ENCODE data around the gene ACOT8. TPM values are rescaled to one million over a fixed set of nuclear protein-coding genes. Genes with fewer than 3 reads are reported as not detected.
A peak's percentile ranks its signal among the peaks of the same experiment; 100 is the strongest.

ACOT8 gene
- total and polyA plus RNA-seq, 10 of the 15 experiments (the other 5 are each of a cell fraction or from before 2014, with no cell fraction given) = 5.1 to 47.9 (median 31.8) TPM

DNA sequence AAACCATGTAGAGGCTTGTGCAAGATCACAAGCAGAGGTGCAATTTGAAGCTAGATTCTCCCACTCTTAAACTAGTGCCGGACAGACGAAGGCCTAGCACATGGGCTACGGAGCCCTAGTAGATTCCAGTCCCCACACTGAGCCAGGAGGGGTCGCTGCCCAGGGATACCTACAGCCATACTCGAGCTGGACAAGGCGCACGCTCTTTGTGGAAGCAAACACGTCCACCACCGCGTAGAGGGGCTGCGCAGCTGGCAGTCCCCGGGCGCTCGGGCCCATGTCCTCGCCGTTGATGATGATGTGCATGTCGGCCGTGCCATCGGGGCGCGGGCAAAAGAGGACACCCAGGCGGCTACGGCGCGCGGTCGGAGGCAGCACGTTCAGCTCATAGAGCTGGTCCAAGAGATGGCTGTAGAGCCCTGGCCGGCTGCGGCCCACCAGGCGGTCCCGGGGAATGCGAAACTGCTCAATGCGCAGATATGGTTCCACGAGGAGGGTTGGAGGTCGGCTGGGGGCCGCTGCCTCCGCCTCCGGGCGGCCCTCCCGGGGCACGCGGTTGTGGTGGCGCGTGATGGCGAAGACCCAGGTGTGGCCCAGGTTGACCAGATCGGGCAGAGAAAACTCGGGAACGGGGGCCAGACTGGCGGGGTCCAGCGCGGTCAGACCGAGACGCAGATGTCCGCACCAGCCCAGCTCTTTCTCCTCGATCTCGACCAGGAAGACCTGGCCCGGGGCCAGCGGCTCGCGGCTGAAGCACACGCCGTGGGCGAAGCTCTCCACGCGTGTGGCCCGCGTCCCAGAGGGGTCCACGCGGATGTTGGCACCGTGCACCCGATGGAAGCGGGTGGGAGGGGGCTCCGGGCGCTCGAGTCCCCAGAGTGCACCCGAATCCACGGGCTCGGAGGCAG lies 33.1 kb upstream of the ACOT8 start (continued):
- TF ChIP-seq, protein P1, sequence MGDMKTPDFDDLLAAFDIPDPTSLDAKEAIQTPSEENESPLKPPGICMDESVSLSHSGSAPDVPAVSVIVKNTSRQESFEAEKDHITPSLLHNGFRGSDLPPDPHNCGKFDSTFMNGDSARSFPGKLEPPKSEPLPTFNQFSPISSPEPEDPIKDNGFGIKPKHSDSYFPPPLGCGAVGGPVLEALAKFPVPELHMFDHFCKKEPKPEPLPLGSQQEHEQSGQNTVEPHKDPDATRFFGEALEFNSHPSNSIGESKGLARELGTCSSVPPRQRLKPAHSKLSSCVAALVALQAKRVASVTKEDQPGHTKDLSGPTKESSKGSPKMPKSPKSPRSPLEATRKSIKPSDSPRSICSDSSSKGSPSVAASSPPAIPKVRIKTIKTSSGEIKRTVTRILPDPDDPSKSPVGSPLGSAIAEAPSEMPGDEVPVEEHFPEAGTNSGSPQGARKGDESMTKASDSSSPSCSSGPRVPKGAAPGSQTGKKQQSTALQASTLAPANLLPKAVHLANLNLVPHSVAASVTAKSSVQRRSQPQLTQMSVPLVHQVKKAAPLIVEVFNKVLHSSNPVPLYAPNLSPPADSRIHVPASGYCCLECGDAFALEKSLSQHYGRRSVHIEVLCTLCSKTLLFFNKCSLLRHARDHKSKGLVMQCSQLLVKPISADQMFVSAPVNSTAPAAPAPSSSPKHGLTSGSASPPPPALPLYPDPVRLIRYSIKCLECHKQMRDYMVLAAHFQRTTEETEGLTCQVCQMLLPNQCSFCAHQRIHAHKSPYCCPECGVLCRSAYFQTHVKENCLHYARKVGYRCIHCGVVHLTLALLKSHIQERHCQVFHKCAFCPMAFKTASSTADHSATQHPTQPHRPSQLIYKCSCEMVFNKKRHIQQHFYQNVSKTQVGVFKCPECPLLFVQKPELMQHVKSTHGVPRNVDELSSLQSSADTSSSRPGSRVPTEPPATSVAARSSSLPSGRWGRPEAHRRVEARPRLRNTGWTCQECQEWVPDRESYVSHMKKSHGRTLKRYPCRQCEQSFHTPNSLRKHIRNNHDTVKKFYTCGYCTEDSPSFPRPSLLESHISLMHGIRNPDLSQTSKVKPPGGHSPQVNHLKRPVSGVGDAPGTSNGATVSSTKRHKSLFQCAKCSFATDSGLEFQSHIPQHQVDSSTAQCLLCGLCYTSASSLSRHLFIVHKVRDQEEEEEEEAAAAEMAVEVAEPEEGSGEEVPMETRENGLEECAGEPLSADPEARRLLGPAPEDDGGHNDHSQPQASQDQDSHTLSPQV (IDR thresholded peaks at IDR 0.05) = no peak
- TF ChIP-seq NFYB (IDR thresholded peaks at IDR 0.05; ENCODE audit: insufficient read depth, low read depth, low read length) (no peak), ETV6 (conservative IDR thresholded peaks at IDR 0.05 in 1 of 2, IDR thresholded peaks at IDR 0.05 in 1 of 2; ENCODE audit: borderline replicate concordance in 1 of 2, low read depth in 1 of 2) (no peak), ZNF24 (IDR thresholded peaks at IDR 0.05) (no peak), BACH1 (IDR thresholded peaks at IDR 0.05; ENCODE audit: borderline replicate concordance) (no peak), NFXL1 (IDR thresholded peaks at IDR 0.05; ENCODE audit: borderline replicate concordance) (no peak), IKZF1 (conservative IDR thresholded peaks at IDR 0.05) (no peak), RAD21 (IDR thresholded peaks at IDR 0.05; ENCODE audit: insufficient read depth, low read depth, low read length) (peak; percentile 22; the same call in 1 of the 2 replicates)
- TF ChIP-seq, protein P2, sequence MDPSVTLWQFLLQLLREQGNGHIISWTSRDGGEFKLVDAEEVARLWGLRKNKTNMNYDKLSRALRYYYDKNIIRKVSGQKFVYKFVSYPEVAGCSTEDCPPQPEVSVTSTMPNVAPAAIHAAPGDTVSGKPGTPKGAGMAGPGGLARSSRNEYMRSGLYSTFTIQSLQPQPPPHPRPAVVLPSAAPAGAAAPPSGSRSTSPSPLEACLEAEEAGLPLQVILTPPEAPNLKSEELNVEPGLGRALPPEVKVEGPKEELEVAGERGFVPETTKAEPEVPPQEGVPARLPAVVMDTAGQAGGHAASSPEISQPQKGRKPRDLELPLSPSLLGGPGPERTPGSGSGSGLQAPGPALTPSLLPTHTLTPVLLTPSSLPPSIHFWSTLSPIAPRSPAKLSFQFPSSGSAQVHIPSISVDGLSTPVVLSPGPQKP (IDR thresholded peaks at IDR 0.05; ENCODE audit: low read depth, low read length) = no peak
- TF ChIP-seq, protein P3, sequence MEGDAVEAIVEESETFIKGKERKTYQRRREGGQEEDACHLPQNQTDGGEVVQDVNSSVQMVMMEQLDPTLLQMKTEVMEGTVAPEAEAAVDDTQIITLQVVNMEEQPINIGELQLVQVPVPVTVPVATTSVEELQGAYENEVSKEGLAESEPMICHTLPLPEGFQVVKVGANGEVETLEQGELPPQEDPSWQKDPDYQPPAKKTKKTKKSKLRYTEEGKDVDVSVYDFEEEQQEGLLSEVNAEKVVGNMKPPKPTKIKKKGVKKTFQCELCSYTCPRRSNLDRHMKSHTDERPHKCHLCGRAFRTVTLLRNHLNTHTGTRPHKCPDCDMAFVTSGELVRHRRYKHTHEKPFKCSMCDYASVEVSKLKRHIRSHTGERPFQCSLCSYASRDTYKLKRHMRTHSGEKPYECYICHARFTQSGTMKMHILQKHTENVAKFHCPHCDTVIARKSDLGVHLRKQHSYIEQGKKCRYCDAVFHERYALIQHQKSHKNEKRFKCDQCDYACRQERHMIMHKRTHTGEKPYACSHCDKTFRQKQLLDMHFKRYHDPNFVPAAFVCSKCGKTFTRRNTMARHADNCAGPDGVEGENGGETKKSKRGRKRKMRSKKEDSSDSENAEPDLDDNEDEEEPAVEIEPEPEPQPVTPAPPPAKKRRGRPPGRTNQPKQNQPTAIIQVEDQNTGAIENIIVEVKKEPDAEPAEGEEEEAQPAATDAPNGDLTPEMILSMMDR (IDR thresholded peaks at IDR 0.05 in 2 of 3, conservative IDR thresholded peaks at IDR 0.05 in 1 of 3; ENCODE audit: control insufficient read depth in 2 of 3, extremely low read depth in 1 of 3, insufficient read depth in 1 of 3, low read depth in 3 of 3, low read length in 3 of 3) = peak; percentile 47 to 56 (median 50); a peak in 5 of 6 replicates
- TF ChIP-seq, protein P4, sequence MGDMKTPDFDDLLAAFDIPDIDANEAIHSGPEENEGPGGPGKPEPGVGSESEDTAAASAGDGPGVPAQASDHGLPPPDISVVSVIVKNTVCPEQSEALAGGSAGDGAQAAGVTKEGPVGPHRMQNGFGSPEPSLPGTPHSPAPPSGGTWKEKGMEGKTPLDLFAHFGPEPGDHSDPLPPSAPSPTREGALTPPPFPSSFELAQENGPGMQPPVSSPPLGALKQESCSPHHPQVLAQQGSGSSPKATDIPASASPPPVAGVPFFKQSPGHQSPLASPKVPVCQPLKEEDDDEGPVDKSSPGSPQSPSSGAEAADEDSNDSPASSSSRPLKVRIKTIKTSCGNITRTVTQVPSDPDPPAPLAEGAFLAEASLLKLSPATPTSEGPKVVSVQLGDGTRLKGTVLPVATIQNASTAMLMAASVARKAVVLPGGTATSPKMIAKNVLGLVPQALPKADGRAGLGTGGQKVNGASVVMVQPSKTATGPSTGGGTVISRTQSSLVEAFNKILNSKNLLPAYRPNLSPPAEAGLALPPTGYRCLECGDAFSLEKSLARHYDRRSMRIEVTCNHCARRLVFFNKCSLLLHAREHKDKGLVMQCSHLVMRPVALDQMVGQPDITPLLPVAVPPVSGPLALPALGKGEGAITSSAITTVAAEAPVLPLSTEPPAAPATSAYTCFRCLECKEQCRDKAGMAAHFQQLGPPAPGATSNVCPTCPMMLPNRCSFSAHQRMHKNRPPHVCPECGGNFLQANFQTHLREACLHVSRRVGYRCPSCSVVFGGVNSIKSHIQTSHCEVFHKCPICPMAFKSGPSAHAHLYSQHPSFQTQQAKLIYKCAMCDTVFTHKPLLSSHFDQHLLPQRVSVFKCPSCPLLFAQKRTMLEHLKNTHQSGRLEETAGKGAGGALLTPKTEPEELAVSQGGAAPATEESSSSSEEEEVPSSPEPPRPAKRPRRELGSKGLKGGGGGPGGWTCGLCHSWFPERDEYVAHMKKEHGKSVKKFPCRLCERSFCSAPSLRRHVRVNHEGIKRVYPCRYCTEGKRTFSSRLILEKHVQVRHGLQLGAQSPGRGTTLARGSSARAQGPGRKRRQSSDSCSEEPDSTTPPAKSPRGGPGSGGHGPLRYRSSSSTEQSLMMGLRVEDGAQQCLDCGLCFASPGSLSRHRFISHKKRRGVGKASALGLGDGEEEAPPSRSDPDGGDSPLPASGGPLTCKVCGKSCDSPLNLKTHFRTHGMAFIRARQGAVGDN (IDR thresholded peaks at IDR 0.05) = peak; percentile 53

Data from GM12878 (cell line).